ENCODE data around the gene PIK3C2G. TPM values are rescaled to one million over a fixed set of nuclear protein-coding genes. Genes with fewer than 3 reads are reported as not detected.

Gene PIK3C2G
- total RNA-seq, 2 donors from 2014 or later, result 0.57 to 0.69 TPM

DNA sequence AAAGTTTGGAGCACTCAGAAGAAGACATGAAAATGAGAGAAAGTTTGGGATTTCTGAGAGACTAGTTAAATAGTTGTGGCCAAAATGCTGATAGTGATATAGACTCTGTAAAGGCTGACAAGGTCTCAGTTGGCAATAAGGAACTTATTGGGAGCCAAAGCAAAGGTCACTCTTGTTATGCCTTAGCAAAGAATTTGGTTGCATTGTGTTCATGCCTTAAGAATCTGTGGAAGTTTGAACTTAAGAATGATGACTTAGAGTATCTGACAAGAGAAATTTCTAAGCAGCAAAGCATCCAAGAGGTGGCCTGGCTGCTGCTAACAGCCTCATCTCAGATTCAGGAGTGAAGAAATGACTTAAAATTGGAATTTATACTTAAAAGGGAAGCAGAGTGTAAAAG, 113.8 kb downstream of the PIK3C2G start:
- TF ChIP-seq, protein P1, sequence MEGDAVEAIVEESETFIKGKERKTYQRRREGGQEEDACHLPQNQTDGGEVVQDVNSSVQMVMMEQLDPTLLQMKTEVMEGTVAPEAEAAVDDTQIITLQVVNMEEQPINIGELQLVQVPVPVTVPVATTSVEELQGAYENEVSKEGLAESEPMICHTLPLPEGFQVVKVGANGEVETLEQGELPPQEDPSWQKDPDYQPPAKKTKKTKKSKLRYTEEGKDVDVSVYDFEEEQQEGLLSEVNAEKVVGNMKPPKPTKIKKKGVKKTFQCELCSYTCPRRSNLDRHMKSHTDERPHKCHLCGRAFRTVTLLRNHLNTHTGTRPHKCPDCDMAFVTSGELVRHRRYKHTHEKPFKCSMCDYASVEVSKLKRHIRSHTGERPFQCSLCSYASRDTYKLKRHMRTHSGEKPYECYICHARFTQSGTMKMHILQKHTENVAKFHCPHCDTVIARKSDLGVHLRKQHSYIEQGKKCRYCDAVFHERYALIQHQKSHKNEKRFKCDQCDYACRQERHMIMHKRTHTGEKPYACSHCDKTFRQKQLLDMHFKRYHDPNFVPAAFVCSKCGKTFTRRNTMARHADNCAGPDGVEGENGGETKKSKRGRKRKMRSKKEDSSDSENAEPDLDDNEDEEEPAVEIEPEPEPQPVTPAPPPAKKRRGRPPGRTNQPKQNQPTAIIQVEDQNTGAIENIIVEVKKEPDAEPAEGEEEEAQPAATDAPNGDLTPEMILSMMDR (IDR thresholded peaks at IDR 0.05), result no peak
- Histone ChIP-seq H3K36me3 (no peaks in the 10 kb centered on the region), H3K27ac (no peak overlapping the region), H3K4me1 (no peaks in the 10 kb centered on the region), H3K9me3 (no peaks in the 10 kb centered on the region), H3K4me3 (no peak overlapping the region), H3K9ac (ENCODE audit: low read depth in 2 of 2, low read length in 2 of 2) (no peak overlapping the region), H3K27me3 (no peaks in the 10 kb centered on the region)
- no peak for DNase-seq
- intact Hi-C loops (cut with DNase I), result no loop called here

- Histone ChIP-seq H3K4me3 (no peak overlapping the region), H3K9me3 (no peaks in the 10 kb centered on the region), H3K4me1 (no peaks in the 10 kb centered on the region), H3K27me3 (no peaks in the 10 kb centered on the region), H3K9ac (ENCODE audit: low read depth in 2 of 2, low read length in 2 of 2) (no peak overlapping the region), H3K27ac (no peak overlapping the region), H3K36me3 (no peaks in the 10 kb centered on the region)
- intact Hi-C loops (cut with DNase I), result no loop called here
- no peak for DNase-seq
- TF ChIP-seq, protein P1 (IDR thresholded peaks at IDR 0.05), result no peak
These were observed 114.3 kb downstream of the PIK3C2G start for GRCh38 chr12:18375583-18375982.

DNA sequence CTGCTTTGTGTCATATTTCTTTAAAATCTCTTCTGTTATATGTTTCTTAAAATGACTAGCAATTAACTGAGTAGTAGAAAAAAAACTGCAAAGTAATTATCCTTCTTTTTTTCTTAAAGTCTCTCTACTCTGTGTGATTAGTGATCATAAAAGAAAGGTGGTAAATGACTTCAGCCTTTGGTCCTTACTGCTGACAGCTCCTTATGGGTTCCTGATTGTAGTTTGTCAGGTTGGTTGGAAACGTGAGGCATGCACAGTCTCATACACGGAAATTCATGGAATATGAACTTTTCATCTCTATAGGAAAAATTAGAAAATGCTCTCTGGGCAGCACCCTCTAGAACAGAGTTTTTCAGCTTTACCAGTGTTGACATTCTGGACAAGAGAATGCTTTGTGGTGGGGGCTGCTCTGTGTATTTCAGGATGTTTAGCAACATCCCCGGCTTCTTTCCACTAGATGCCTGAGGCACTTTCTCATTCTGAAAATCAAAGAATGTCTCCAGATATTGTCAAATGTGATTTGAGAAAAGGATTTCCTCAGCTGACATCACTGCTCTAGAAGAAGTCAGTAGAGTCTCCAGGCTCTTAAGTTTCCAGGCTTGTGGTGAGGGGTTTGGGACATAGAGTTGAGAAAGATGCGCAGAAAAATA, 121.0 kb downstream of the PIK3C2G start:
- no peaks in the 10 kb centered on the region for H3K4me1 ChIP-seq
- H3K9ac ChIP-seq (ENCODE audit: low read depth in 2 of 2, low read length in 2 of 2), result no peak overlapping the region
- H3K4me3 ChIP-seq, result no peak overlapping the region
- no peak for DNase-seq
- intact Hi-C loops (cut with DNase I), result no loop called here
- TF ChIP-seq, protein P1 (IDR thresholded peaks at IDR 0.05), result no peak
- H3K27ac ChIP-seq, result no peak overlapping the region
- H3K36me3 ChIP-seq, result no peaks in the 10 kb centered on the region
- no peaks in the 10 kb centered on the region for H3K27me3 ChIP-seq
- H3K9me3 ChIP-seq, result no peaks in the 10 kb centered on the region

DNA sequence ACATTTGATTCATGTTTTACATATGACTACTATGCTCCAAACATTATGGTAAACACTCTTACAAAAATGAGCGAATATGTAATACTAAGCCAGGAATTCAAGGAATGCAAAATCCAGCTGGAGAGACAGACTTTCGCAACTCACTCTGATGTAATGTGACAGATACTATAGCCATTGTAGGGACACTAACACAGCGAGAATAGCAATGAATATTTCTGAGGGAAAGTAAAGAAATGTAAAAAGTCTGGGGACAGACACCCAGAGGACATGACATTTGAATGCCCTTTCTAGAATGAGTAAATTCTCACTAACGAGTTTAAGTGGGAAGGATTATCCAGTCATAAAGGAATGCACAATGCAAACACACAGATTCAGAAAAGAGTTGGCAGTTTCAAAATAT, 121.9 kb downstream of the PIK3C2G start:
- H3K27me3 ChIP-seq, result no peaks in the 10 kb centered on the region
- H3K36me3 ChIP-seq, result no peaks in the 10 kb centered on the region
- no peak overlapping the region for H3K4me3 ChIP-seq
- no peak overlapping the region for H3K9ac ChIP-seq (ENCODE audit: low read depth in 2 of 2, low read length in 2 of 2)
- no peak for DNase-seq
- no peaks in the 10 kb centered on the region for H3K9me3 ChIP-seq
- H3K27ac ChIP-seq, result no peak overlapping the region
- TF ChIP-seq, protein P1 (IDR thresholded peaks at IDR 0.05), result no peak
- no peaks in the 10 kb centered on the region for H3K4me1 ChIP-seq
- intact Hi-C loops (cut with DNase I), result no loop called here

DNA sequence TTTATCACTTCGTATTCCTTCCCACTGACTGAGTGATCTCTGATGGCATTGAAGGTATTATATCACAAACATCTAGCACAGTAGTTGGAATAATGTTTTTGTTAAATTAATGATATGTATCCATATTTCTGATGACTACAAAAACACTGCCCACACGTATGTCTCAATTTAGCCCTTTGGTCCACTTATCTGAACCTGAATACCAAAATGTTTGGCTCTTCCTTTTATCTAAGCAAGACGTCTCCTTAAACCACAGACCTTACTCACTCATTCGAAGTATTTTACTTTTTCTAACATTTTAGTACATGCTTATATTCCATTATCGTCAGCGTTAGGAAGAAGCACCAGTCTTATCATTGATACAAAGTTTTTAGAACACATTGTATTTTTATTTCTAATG, 126.4 kb downstream of the PIK3C2G start:
- no peaks in the 10 kb centered on the region for H3K36me3 ChIP-seq
- TF ChIP-seq, protein P1 (IDR thresholded peaks at IDR 0.05), result no peak
- H3K27me3 ChIP-seq, result no peaks in the 10 kb centered on the region
- no peak overlapping the region for H3K27ac ChIP-seq
- intact Hi-C loops (cut with DNase I), result no loop called here
- H3K9me3 ChIP-seq, result no peaks in the 10 kb centered on the region
- no peak for DNase-seq
- no peak overlapping the region for H3K4me3 ChIP-seq
- H3K4me1 ChIP-seq, result no peaks in the 10 kb centered on the region
- no peak overlapping the region for H3K9ac ChIP-seq (ENCODE audit: low read depth in 2 of 2, low read length in 2 of 2)
